Naive thymus-derived CD4-positive, alpha-beta T cell (primary cell): ENCODE measurements around the gene MAPK14. TPM values are rescaled to one million over a fixed set of nuclear protein-coding genes. Genes with fewer than 3 reads are reported as not detected.
A peak's percentile ranks its signal among the peaks of the same experiment; 100 is the strongest.
"Not testable (repeated sequence)": the region's sequence is repeated elsewhere in the genome, so short reads cannot be mapped to it uniquely, and the experiment has no call there.

Experiments
- ATAC-seq: fragments of 150-1000 bp; cut with Tn5 transposase; 2 replicates; pipeline ENCODE4 v1.10.0; 2021; ENCODE audit warnings: mild to moderate bottlenecking, moderate library complexity
- CTCF ChIA-PET: fragments of 350-600 bp; sonication (Branson Sonifier 250); formaldehyde crosslinking; loops from one replicate; lab custom pipeline; 2021; ENCODE audit warnings: antibody characterized with exemption; lab: Charles Lee
- POLR2A ChIA-PET: fragments of 350-600 bp; sonication (Branson Sonifier 250); formaldehyde crosslinking; loops from one replicate; lab custom pipeline; 2021; ENCODE audit warnings: antibody characterized with exemption, inconsistent platforms; lab: Charles Lee
- DNase-seq, 9 donors: peaks; one replicate each; pipeline versions ENCODE4 v3.0.0 to v3.0.0-alpha.2; 2020 to 2022; ENCODE audit warnings: mixed read lengths in 1 of 9
- H3K27ac ChIP-seq: one replicate; pipeline ENCODE4 v1.7.0; 2013; ENCODE audit warnings: mild to moderate bottlenecking, low read depth, low read length, moderate library complexity
- H3K27me3 ChIP-seq, 2 donors: one replicate each; pipeline ENCODE4 v1.7.0; 2013; ENCODE audit warnings: low read length in 2 of 2, mild to moderate bottlenecking in 2 of 2, moderate library complexity in 2 of 2; ENCODE audit not compliant: control insufficient read depth in 2 of 2, insufficient read depth in 2 of 2
- H3K36me3 ChIP-seq, 3 experiments: 1 replicate in 2 of 3; 2 replicates in 1 of 3; pipeline ENCODE4 v1.7.0; 2013; ENCODE audit warnings: low read length in 3 of 3, mild to moderate bottlenecking in 3 of 3, moderate library complexity in 1 of 3; ENCODE audit not compliant: insufficient read depth in 3 of 3, control insufficient read depth in 2 of 3
- H3K4me1 ChIP-seq, 2 donors: one replicate each; pipeline ENCODE4 v1.7.0; 2013; ENCODE audit warnings: low read length in 2 of 2, mild to moderate bottlenecking in 2 of 2, moderate library complexity in 1 of 2; ENCODE audit not compliant: control insufficient read depth in 2 of 2, insufficient read depth in 2 of 2
- H3K4me3 ChIP-seq: 2 replicates; pipeline ENCODE4 v1.7.0; 2013; ENCODE audit warnings: mild to moderate bottlenecking, low read length
- H3K9me3 ChIP-seq, 3 experiments: 1 replicate in 2 of 3; 2 replicates in 1 of 3; pipeline ENCODE4 v1.7.0; 2013; ENCODE audit warnings: low read length in 3 of 3; ENCODE audit not compliant: control insufficient read depth in 2 of 3
- H3K27ac Mint-ChIP-seq, 9 donors: one replicate each; pipeline ENCODE4 v1.8.0; 2020 to 2022; ENCODE audit warnings: mixed read lengths in 9 of 9, mild to moderate bottlenecking in 8 of 9, moderate library complexity in 5 of 9, inconsistent platforms in 2 of 9
- H3K27me3 Mint-ChIP-seq, 5 donors: one replicate each; pipeline ENCODE4 v1.8.0; 2021 to 2022; ENCODE audit warnings: mixed read lengths in 5 of 5, mild to moderate bottlenecking in 1 of 5
- H3K36me3 Mint-ChIP-seq, 5 donors: one replicate each; pipeline ENCODE4 v1.8.0; 2020 to 2022; ENCODE audit warnings: mixed read lengths in 5 of 5, mild to moderate bottlenecking in 3 of 5, inconsistent platforms in 1 of 5
- H3K4me1 Mint-ChIP-seq, 7 donors: one replicate each; pipeline ENCODE4 v1.8.0; 2020 to 2022; ENCODE audit warnings: mixed read lengths in 7 of 7, mild to moderate bottlenecking in 3 of 7, inconsistent platforms in 1 of 7
- H3K4me3 Mint-ChIP-seq, 10 donors: one replicate each; pipeline ENCODE4 v1.8.0; 2020 to 2022; ENCODE audit warnings: mild to moderate bottlenecking in 10 of 10, mixed read lengths in 10 of 10, moderate library complexity in 6 of 10, inconsistent platforms in 2 of 10
- H3K9me3 Mint-ChIP-seq, 11 donors: one replicate each; pipeline ENCODE4 v1.8.0; 2020 to 2022; ENCODE audit warnings: mixed read lengths in 11 of 11, mild to moderate bottlenecking in 4 of 11, inconsistent platforms in 1 of 11, moderate library complexity in 1 of 11
- intact Hi-C, 2 donors: fragments of 100-400 bp; cut with micrococcal nuclease; formaldehyde crosslinking; loops; one replicate each; pipeline ENCODE4 v1.15.1; 2023
- polyA plus RNA-seq, 2 donors: library from polyadenylated mRNA; unstranded; fragments of 300-500 nt; fragmentation: Illumina TruSeq; gene quantifications; one replicate each; pipeline ENCODE4 v1.2.3, GENCODE V29; 2021
- total RNA-seq, 6 experiments: library from RNA in 5 of 6; stranded (reverse) in 5 of 6; gene quantifications; 1 replicate in 5 of 6; 2 replicates in 1 of 6; pipeline ENCODE4 v1.2.3 and lab custom pipeline; 2021 to 2026

Gene MAPK14
- total and polyA plus RNA-seq, 7 experiments from 2014 or later = 43.2 to 81.0 (median 60.5) TPM

DNA sequence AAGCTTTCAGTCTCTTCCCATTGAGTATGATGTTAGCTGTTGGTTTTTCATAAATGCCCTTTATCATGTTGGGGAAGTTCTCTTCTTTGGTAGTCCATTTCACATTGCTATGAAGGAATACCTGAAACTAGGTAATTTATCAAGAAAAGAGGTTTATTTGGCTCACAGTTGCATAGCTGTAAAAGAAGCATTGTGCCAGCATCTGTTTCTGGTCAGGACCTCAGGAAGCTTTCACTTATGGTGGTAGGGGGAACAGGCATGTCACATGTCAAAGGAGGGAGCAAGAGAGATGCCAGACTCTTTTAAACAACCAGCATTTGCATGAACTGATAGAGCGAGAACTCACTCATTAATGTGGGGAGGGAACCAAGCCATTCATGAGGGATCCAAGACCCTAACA lies 54.7 kb downstream of the MAPK14 start:
- Mint-ChIP-seq H3K36me3 (peaks cover 29 to 77% (median 54%) of the 10 kb centered on the region in 5 donors), H3K27me3 (no peaks in the 10 kb centered on the region), H3K4me3 (no peak overlapping the region), H3K9me3 (peaks cover 0 to 22% (median 1%) of the 10 kb centered on the region in 11 donors), H3K4me1 (peaks cover under 1 to 34% (median 13%) of the 10 kb centered on the region in 7 donors), H3K27ac (peak overlapping the region in 4 of 9 donors; percentile 56 to 69 (median 61))
- ATAC-seq (no peak), DNase-seq (no peak)
- no peak overlapping the region for H3K4me3 ChIP-seq
- H3K27me3 ChIP-seq = no peaks in the 10 kb centered on the region
- ChIA-PET CTCF (interaction anchor here (1.0 to 6.8 kb wide), 2 partner anchors 9 to 13 kb away, joined by 3 to 47 read pairs; no protein-coding TSS in a partner anchor), POLR2A (no interaction called here)
- H3K4me1 ChIP-seq = no peaks in the 10 kb centered on the region
- intact Hi-C loops = no loop called here
- no peak overlapping the region for H3K27ac ChIP-seq
- H3K9me3 ChIP-seq = no peaks in the 10 kb centered on the region
- H3K36me3 ChIP-seq = peaks cover 10 to 48% (median 27%) of the 10 kb centered on the region in 3 experiments

DNA sequence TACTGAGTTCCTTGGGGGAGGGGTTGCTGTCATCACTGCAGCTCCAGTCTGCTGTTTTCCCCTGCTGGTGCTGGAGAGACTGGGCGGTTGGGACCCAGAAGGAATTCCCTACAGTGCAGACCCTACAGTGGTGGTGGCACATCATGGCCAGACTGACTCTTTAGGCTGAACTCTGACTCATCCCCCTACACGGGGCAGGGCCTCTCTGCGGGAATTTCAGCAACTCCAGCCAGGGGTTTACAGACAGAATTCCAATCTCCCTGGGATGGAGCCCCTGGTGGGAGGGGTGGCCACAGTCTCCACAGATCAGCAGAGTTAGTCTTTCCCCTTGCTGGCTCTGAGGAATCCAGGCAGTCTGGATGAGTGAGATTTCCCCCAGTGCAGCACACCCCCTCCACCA lies 55.8 kb downstream of the MAPK14 start:
- H3K27me3 Mint-ChIP-seq = no peaks in the 10 kb centered on the region
- intact Hi-C loops = no loop called here
- H3K27ac Mint-ChIP-seq = no peak overlapping the region
- no peak overlapping the region for H3K4me3 ChIP-seq
- H3K4me3 Mint-ChIP-seq = no peak overlapping the region
- CTCF ChIA-PET = interaction anchor here (6.8 kb wide), 1 partner anchor 12 kb away, joined by 47 read pairs; no protein-coding TSS in a partner anchor
- DNase-seq = no peak
- H3K4me1 ChIP-seq = no peaks in the 10 kb centered on the region
- no peaks in the 10 kb centered on the region for H3K9me3 ChIP-seq
- H3K4me1 Mint-ChIP-seq = peaks cover 0 to 34% (median 13%) of the 10 kb centered on the region in 7 donors
- H3K27ac ChIP-seq = no peak overlapping the region
- no peaks in the 10 kb centered on the region for H3K27me3 ChIP-seq
- H3K36me3 ChIP-seq = peaks cover 10 to 41% (median 21%) of the 10 kb centered on the region in 3 experiments
- peaks cover 29 to 86% (median 61%) of the 10 kb centered on the region in 5 donors for H3K36me3 Mint-ChIP-seq
- POLR2A ChIA-PET = no interaction called here
- peaks cover 0 to 29% (median 1%) of the 10 kb centered on the region in 11 donors for H3K9me3 Mint-ChIP-seq
- no peak for ATAC-seq

DNA sequence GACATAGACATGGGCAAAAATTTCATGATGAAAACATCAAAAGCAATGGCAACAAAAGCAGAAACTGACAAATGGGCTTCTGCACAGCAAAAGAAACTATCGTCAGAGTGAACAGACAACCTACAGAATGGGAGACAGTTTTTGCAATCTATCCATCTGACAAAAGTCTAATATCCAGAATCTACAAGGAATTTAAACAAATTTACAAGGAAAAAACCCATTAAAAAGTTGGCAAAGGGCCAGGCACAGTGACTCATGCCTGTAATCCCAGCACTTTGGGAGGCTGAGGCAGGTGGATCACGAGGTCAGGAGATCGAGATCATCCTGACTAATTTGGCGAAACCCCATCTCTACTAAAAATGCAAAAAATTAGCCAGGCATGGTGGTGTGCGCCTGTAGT lies 60.6 kb downstream of the MAPK14 start:
- Mint-ChIP-seq H3K9me3 (peaks cover 0 to 18% (median 0%) of the 10 kb centered on the region in 11 donors), H3K36me3 (peaks cover 8 to 51% (median 32%) of the 10 kb centered on the region in 5 donors), H3K4me1 (peaks cover 2 to 18% (median 13%) of the 10 kb centered on the region in 7 donors), H3K27ac (peak overlapping the region in 4 of 9 donors; percentile 19 to 78 (median 60))
- H3K4me3 ChIP-seq, intact Hi-C loops, DNase-seq, H3K4me3 Mint-ChIP-seq, ATAC-seq, H3K9me3 ChIP-seq, CTCF ChIA-PET, H3K27me3 ChIP-seq, POLR2A ChIA-PET, H3K27me3 Mint-ChIP-seq, H3K4me1 ChIP-seq, H3K27ac ChIP-seq: not testable (repeated sequence)
- H3K36me3 ChIP-seq = peaks cover under 1 to 10% (median 10%) of the 10 kb centered on the region in 3 experiments

DNA sequence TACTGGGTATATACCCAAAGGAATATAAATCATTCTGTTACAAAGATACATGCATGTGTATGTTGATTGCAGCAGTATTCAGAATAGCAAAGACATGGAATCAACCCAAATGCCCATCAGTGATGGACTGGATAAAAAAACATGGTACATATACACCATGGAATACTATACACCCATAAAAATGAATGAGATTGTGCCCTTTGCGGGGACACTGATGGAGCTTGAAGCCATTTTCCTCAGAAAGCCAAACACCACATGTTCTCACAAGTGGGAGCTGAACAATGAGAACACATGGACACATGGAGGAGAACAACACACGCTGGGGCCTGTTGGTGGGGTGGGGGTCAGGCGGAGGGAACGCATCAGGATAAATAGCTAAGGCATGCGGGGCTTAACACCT lies 61.4 kb downstream of the MAPK14 start:
- peaks cover 0 to 5% (median 1%) of the 10 kb centered on the region in 3 experiments for H3K36me3 ChIP-seq
- POLR2A ChIA-PET = no interaction called here
- CTCF ChIA-PET = interaction anchor here (1.3 kb wide), 1 partner anchor 10 kb away, joined by 3 read pairs; no protein-coding TSS in a partner anchor
- peaks cover 0 to 18% (median 0%) of the 10 kb centered on the region in 11 donors for H3K9me3 Mint-ChIP-seq
- no peaks in the 10 kb centered on the region for H3K27me3 ChIP-seq
- no peaks in the 10 kb centered on the region for H3K27me3 Mint-ChIP-seq
- H3K4me1 ChIP-seq = no peaks in the 10 kb centered on the region
- no peak for DNase-seq
- H3K9me3 ChIP-seq = no peaks in the 10 kb centered on the region
- H3K4me3 Mint-ChIP-seq = no peak overlapping the region
- H3K27ac ChIP-seq = no peak overlapping the region
- peaks cover 6 to 43% (median 29%) of the 10 kb centered on the region in 5 donors for H3K36me3 Mint-ChIP-seq
- no peak overlapping the region for H3K4me3 ChIP-seq
- peak overlapping the region in 7 of 9 donors; percentile 28 to 78 (median 64) for H3K27ac Mint-ChIP-seq
- intact Hi-C loops = no loop called here
- no peak for ATAC-seq
- peaks cover 2 to 18% (median 11%) of the 10 kb centered on the region in 7 donors for H3K4me1 Mint-ChIP-seq

DNA sequence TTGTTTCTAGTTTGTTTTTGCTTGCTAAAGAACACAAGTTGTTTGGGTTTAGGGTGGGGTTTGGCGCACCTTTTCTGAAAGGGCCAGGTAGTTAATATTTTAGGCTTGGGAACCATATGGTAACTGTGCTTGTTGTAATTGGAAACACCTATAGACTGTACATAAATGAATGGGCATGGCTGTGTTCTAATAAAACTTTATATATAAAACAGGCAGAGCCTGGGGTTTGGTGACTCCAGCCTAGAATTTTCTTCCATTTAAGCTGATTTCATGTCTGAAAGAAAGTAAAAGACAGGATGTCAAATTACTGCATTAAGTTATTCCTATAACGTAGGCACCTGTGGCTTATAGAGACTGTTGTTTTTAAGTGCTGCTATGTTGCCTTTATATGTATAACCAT lies 66.6 kb downstream of the MAPK14 start:
- H3K27me3 ChIP-seq = no peaks in the 10 kb centered on the region
- peak overlapping the region; percentile 62 for H3K27ac ChIP-seq
- Mint-ChIP-seq H3K4me3 (no peak overlapping the region), H3K27ac (peak overlapping the region in 8 of 9 donors; percentile 21 to 85 (median 78)), H3K4me1 (peaks cover 7 to 41% (median 33%) of the 10 kb centered on the region in 7 donors), H3K9me3 (peaks cover 0 to 2% (median 0%) of the 10 kb centered on the region in 11 donors), H3K36me3 (peaks cover 0 to 13% (median 12%) of the 10 kb centered on the region in 5 donors), H3K27me3 (no peaks in the 10 kb centered on the region)
- H3K9me3 ChIP-seq = no peaks in the 10 kb centered on the region
- peaks cover 8 to 14% of the 10 kb centered on the region in 2 donors for H3K4me1 ChIP-seq
- no peak overlapping the region for H3K4me3 ChIP-seq
- ATAC-seq (no peak), DNase-seq (no peak)
- intact Hi-C loops = loop anchor here (2.0 to 10.0 kb wide), 5 partner anchors 13 to 359 kb away; partner anchors contain the start of genes ARMC12 (in 1 of the 2) and SRPK1 (in 1 of the 2)
- POLR2A ChIA-PET = interaction anchor here (0.8 to 5.2 kb wide), 4 partner anchors 14 to 68 kb away, joined by 3 to 56 read pairs (median 15); partner anchors contain the start of gene MAPK14
- peaks cover 0 to 15% (median 0%) of the 10 kb centered on the region in 3 experiments for H3K36me3 ChIP-seq
- CTCF ChIA-PET = interaction anchor here (0.7 to 6.5 kb wide), 16 partner anchors 10 to 109 kb away, joined by 3 to 104 read pairs (median 10); partner anchors contain the start of genes MAPK13 and MAPK14

DNA sequence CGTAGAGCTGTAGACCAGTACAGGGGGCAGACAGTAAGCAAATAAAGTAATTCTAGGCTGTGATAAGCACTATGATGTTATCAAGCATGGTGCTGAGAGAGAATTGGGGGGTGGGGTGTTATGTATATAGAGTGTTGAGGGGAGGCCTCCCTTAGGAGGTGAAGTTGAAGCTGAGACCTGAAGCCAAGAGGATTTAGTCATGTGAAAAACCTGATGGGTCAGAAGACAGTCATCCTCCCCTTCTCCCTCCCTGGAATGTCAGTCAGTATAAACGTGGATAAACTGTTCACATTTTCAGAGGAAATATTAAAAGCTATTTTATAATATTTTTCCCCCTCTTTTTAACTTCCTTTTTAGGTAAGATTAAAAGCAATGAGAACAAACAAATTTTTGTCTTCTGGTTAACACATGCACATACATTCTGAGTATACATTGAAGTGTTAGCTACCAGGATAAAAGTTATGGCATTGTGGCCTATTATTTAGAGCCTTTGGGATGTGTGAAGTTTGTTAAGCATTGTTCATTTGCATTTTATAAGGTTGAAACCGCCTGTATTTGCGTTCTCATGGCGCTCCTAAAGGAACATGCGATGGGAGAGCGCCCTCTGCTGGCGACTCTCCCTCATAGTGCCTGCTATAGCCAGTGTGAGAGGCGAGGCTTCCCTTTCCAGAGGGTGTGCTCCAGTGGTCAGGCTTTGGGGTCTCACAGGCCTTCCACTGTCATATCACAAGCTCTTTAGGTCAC lies 67.3 kb downstream of the MAPK14 start:
- DNase-seq (peak; percentile 61 to 82 (median 77)), ATAC-seq (peak; percentile 88)
- intact Hi-C loops = loop anchor here (1.0 to 10.0 kb wide), 11 partner anchors 14 to 573 kb away; partner anchors contain the start of genes MAPK14 (in 2 of the 2), ARMC12 (in 1 of the 2) and SRPK1 (in 1 of the 2)
- Histone ChIP-seq H3K4me3 (no peak overlapping the region), H3K4me1 (peaks cover 15 to 21% of the 10 kb centered on the region in 2 donors), H3K36me3 (peaks cover 0 to 15% (median 0%) of the 10 kb centered on the region in 3 experiments), H3K27ac (peak overlapping the region; percentile 62), H3K27me3 (no peaks in the 10 kb centered on the region), H3K9me3 (no peaks in the 10 kb centered on the region)
- ChIA-PET CTCF (interaction anchor here (0.5 to 6.5 kb wide), 29 partner anchors 10 to 264 kb away, joined by 3 to 104 read pairs (median 5); partner anchors contain the start of genes MAPK13 and MAPK14), POLR2A (interaction anchor here (0.6 to 5.2 kb wide), 10 partner anchors 13 to 102 kb away, joined by 3 to 56 read pairs (median 4); partner anchors contain the start of gene MAPK14)
- peaks cover 14 to 48% (median 40%) of the 10 kb centered on the region in 7 donors for H3K4me1 Mint-ChIP-seq
- H3K4me3 Mint-ChIP-seq = no peak overlapping the region
- H3K9me3 Mint-ChIP-seq = peaks cover 0 to 2% (median 0%) of the 10 kb centered on the region in 11 donors
- H3K27me3 Mint-ChIP-seq = no peaks in the 10 kb centered on the region
- peaks cover 0 to 10% (median 7%) of the 10 kb centered on the region in 5 donors for H3K36me3 Mint-ChIP-seq
- H3K27ac Mint-ChIP-seq = peak overlapping the region in 8 of 9 donors; percentile 46 to 85 (median 78)
